Transverse colon (tissue), 4 donors: ENCODE results near the gene EML4.

Source experiments
- CTCF ChIP-seq, 5 experiments: fragments of 200-600 bp in 3 of 5; fragments of 450-650 bp in 2 of 5; sonication (generic) in 3 of 5; IDR thresholded peaks; 1 replicate in 2 of 5; 2 replicates in 3 of 5; pipeline ENCODE4 v1.5.1; 2016 to 2017; ENCODE audit warnings: antibody characterized with exemption in 5 of 5, inconsistent platforms in 3 of 5, mild to moderate bottlenecking in 2 of 5, moderate library complexity in 1 of 5
- EP300 ChIP-seq: sonication (generic); formaldehyde crosslinking; IDR thresholded peaks from one replicate; pipeline ENCODE4 v1.6.1; 2017; ENCODE audit warnings: antibody characterized with exemption, low read depth
- POLR2A ChIP-seq: fragments of 450-650 bp; IDR thresholded peaks from one replicate; pipeline ENCODE4 v1.6.1; 2016; ENCODE audit warnings: antibody characterized with exemption, mild to moderate bottlenecking, moderate library complexity
- POLR2AphosphoS5 ChIP-seq, 3 donors: sonication (generic); formaldehyde crosslinking; IDR thresholded peaks; one replicate each; pipeline ENCODE4 v1.6.1; 2016; ENCODE audit warnings: antibody characterized with exemption in 3 of 3

GRCh38 chr2:42172566-42172965 lies 3.4 kb downstream of the EML4 start:
- no peak for TF ChIP-seq EP300
- TF ChIP-seq CTCF (IDR thresholded peaks at IDR 0.05): no peak
- no peak for TF ChIP-seq POLR2A
- no peak for TF ChIP-seq POLR2AphosphoS5 (IDR thresholded peaks at IDR 0.05)
